ENCODE measurements around the gene SLC22A2.

GRCh38 chr6:160207618-160208017 lies 51.0 kb downstream of the SLC22A2 start:
- TF ChIP-seq, protein P1, sequence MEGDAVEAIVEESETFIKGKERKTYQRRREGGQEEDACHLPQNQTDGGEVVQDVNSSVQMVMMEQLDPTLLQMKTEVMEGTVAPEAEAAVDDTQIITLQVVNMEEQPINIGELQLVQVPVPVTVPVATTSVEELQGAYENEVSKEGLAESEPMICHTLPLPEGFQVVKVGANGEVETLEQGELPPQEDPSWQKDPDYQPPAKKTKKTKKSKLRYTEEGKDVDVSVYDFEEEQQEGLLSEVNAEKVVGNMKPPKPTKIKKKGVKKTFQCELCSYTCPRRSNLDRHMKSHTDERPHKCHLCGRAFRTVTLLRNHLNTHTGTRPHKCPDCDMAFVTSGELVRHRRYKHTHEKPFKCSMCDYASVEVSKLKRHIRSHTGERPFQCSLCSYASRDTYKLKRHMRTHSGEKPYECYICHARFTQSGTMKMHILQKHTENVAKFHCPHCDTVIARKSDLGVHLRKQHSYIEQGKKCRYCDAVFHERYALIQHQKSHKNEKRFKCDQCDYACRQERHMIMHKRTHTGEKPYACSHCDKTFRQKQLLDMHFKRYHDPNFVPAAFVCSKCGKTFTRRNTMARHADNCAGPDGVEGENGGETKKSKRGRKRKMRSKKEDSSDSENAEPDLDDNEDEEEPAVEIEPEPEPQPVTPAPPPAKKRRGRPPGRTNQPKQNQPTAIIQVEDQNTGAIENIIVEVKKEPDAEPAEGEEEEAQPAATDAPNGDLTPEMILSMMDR (IDR thresholded peaks at IDR 0.05; ENCODE audit: extremely low read depth in 1 of 2, insufficient read depth in 1 of 2, low read depth in 1 of 2, low read length in 2 of 2) = no peak
- no peak for TF ChIP-seq MYC (IDR thresholded peaks at IDR 0.05; ENCODE audit: low read depth, low read length)
- TF ChIP-seq JUN (IDR thresholded peaks at IDR 0.05; ENCODE audit: borderline replicate concordance, insufficient read depth, insufficient read length, low read depth) = no peak
- TF ChIP-seq POLR2AphosphoS5 (IDR thresholded peaks at IDR 0.05; ENCODE audit: insufficient read depth, low read depth, low read length) = no peak
- no peak for TF ChIP-seq POLR2A (IDR thresholded peaks at IDR 0.05; ENCODE audit: low read depth, low read length)
- TF ChIP-seq EZH2 (IDR thresholded peaks at IDR 0.05; ENCODE audit: borderline replicate concordance, low read depth, low read length, severe bottlenecking) = no peak
- TF ChIP-seq, protein P2, sequence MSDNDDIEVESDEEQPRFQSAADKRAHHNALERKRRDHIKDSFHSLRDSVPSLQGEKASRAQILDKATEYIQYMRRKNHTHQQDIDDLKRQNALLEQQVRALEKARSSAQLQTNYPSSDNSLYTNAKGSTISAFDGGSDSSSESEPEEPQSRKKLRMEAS (IDR thresholded peaks at IDR 0.05; ENCODE audit: insufficient read depth, insufficient read length) = no peak

Data from endothelial cell of umbilical vein (primary cell).